ENCODE data around the gene CHMP6. TPM values are rescaled to one million over a fixed set of nuclear protein-coding genes. Genes with fewer than 3 reads are reported as not detected.

Gene CHMP6
- total RNA-seq, 2 donors from 2014 or later = 10.4 to 32.3 TPM

GRCh38 chr17:80997424-80998117, 5.9 kb downstream of the CHMP6 start:
- Histone ChIP-seq H3K4me1 (peaks cover 42% of the 10 kb centered on the region), H3K27me3 (no peaks in the 10 kb centered on the region), H3K27ac (no peak overlapping the region), H3K36me3 (replicated peaks in 1 of 2; ENCODE audit: insufficient read depth in 1 of 2, low read depth in 2 of 2) (peaks cover 12 to 30% of the 10 kb centered on the region in 2 donors), H3K9me3 (no peaks in the 10 kb centered on the region), H3K4me3 (no peak overlapping the region)
- 91% methylated on average over 31 of the region's 32 CpGs; no CpG with 5 or more reads in 1 of the 2 donors for WGBS, 2 donors
- TF ChIP-seq POLR2A (IDR thresholded peaks at IDR 0.05) (no peak), CTCF (IDR thresholded peaks at IDR 0.05) (no peak)
- no peak for ATAC-seq
- no peak for DNase-seq
- intact Hi-C loops (cut with DNase I) = no loop called here

- ATAC-seq (no peak), DNase-seq (no peak)
- Histone ChIP-seq H3K4me3 (no peak overlapping the region), H3K9me3 (no peaks in the 10 kb centered on the region), H3K4me1 (peaks cover 36% of the 10 kb centered on the region), H3K27ac (no peak overlapping the region), H3K27me3 (no peaks in the 10 kb centered on the region), H3K36me3 (replicated peaks in 1 of 2; ENCODE audit: insufficient read depth in 1 of 2, low read depth in 2 of 2) (peaks cover 12 to 30% of the 10 kb centered on the region in 2 donors)
- 92 to 94% methylated on average over 3 to 19 of the region's 19 CpGs for WGBS, 2 donors
- TF ChIP-seq POLR2A (IDR thresholded peaks at IDR 0.05) (no peak), CTCF (IDR thresholded peaks at IDR 0.05) (no peak)
- intact Hi-C loops (cut with DNase I) = no loop called here
These were observed 6.6 kb downstream of the CHMP6 start for GRCh38 chr17:80998118-80998747.

- H3K36me3 ChIP-seq (replicated peaks in 1 of 2; ENCODE audit: insufficient read depth in 1 of 2, low read depth in 2 of 2) = peaks cover 12 to 30% of the 10 kb centered on the region in 2 donors
- no peak for ATAC-seq
- no peaks in the 10 kb centered on the region for H3K27me3 ChIP-seq
- no peak overlapping the region for H3K4me3 ChIP-seq
- 86 to 92% methylated on average over 11 to 34 of the region's 39 CpGs for WGBS, 2 donors
- H3K4me1 ChIP-seq = peaks cover 33% of the 10 kb centered on the region
- no peak overlapping the region for H3K27ac ChIP-seq
- no peak for TF ChIP-seq POLR2A (IDR thresholded peaks at IDR 0.05)
- no peak for TF ChIP-seq CTCF (IDR thresholded peaks at IDR 0.05)
- no peak for DNase-seq
- no peaks in the 10 kb centered on the region for H3K9me3 ChIP-seq
- intact Hi-C loops (cut with DNase I) = no loop called here
These were observed 7.3 kb downstream of the CHMP6 start for GRCh38 chr17:80998748-80999535.

GRCh38 chr17:80999536-81000333, 8.1 kb downstream of the CHMP6 start:
- no peak overlapping the region for H3K4me3 ChIP-seq
- H3K27me3 ChIP-seq = no peaks in the 10 kb centered on the region
- no peak overlapping the region for H3K27ac ChIP-seq
- no peak for DNase-seq
- WGBS, 2 donors = 92% methylated on average over 17 to 22 of the region's 40 CpGs
- peaks cover 29% of the 10 kb centered on the region for H3K4me1 ChIP-seq
- intact Hi-C loops (cut with DNase I) = no loop called here
- H3K9me3 ChIP-seq = no peaks in the 10 kb centered on the region
- no peak for TF ChIP-seq POLR2A (IDR thresholded peaks at IDR 0.05)
- H3K36me3 ChIP-seq (replicated peaks in 1 of 2; ENCODE audit: insufficient read depth in 1 of 2, low read depth in 2 of 2) = peaks cover 12 to 30% of the 10 kb centered on the region in 2 donors
- no peak for ATAC-seq

GRCh38 chr17:81000334-81000630, 8.6 kb downstream of the CHMP6 start:
- TF ChIP-seq POLR2A (IDR thresholded peaks at IDR 0.05) = no peak
- Histone ChIP-seq H3K4me1 (peaks cover 29% of the 10 kb centered on the region), H3K9me3 (no peaks in the 10 kb centered on the region), H3K4me3 (no peak overlapping the region), H3K27me3 (no peaks in the 10 kb centered on the region), H3K27ac (no peak overlapping the region), H3K36me3 (replicated peaks in 1 of 2; ENCODE audit: insufficient read depth in 1 of 2, low read depth in 2 of 2) (peaks cover 12 to 30% of the 10 kb centered on the region in 2 donors)
- ATAC-seq = no peak
- intact Hi-C loops (cut with DNase I) = no loop called here
- DNase-seq = no peak
- WGBS, 2 donors = 93% methylated on average over 5 of the region's 8 CpGs; no CpG with 5 or more reads in 1 of the 2 donors
